Measurements from ENCODE around the gene RIPOR3. TPM values are rescaled to one million over a fixed set of nuclear protein-coding genes. Genes with fewer than 3 reads are reported as not detected.

The RIPOR3 gene
- under 1 TPM in 1 of 3 donors, not detected in 2; 0.45 TPM for total RNA-seq
- total RNA-seq (2013): 0.25 TPM

- 9% methylated on average over 42 of the region's 42 CpGs for WGBS (ENCODE audit: insufficient coverage)
- ATAC-seq (no peak), DNase-seq (no peak)
- Mint-ChIP-seq H3K27ac (no peak within 1 kb of the TSS), H3K4me1 (peaks cover 0 to 4% of the 10 kb centered on the region in 2 donors), H3K36me3 (no peaks in the 10 kb centered on the region), H3K27me3 (ENCODE audit: low read depth in 2 of 2) (peaks cover 37 to 54% of the 10 kb centered on the region in 2 donors), H3K9me3 (no peaks in the 10 kb centered on the region), H3K4me3 (no peak within 1 kb of the TSS)
- intact Hi-C loops (cut with micrococcal nuclease): no loop called here
- no peaks in the 10 kb centered on the region for H3K36me3 ChIP-seq (ENCODE audit: control insufficient read depth, insufficient read depth, low read length)
- no peaks in the 10 kb centered on the region for H3K9me3 ChIP-seq (ENCODE audit: control insufficient read depth, insufficient read depth, low read length)
- H3K4me1 ChIP-seq (ENCODE audit: control insufficient read depth, insufficient read depth, low read length): no peaks in the 10 kb centered on the region
- H3K4me3 ChIP-seq (ENCODE audit: low read length): no peak within 1 kb of the TSS
- peaks cover 14% of the 10 kb centered on the region for H3K27me3 ChIP-seq (ENCODE audit: control insufficient read depth, insufficient read depth, low read length)
- H3K27ac ChIP-seq (ENCODE audit: low read length): no peak within 1 kb of the TSS
- no peak for TF ChIP-seq CTCF (IDR thresholded peaks at IDR 0.05)
These were observed at the start of gene RIPOR3 for GRCh38 chr20:50690650-50691572. Gene RIPOR3 (minus strand): TSS chr20:50691542. CDS start chr20:50691128, 414 bp downstream.

GRCh38 chr20:50737352-50737751 lies 46.0 kb upstream of the RIPOR3 start:
- DNase-seq (no peak), ATAC-seq (no peak)
- H3K27ac ChIP-seq (ENCODE audit: low read length): no peak overlapping the region
- peaks cover 4% of the 10 kb centered on the region for H3K36me3 ChIP-seq (ENCODE audit: control insufficient read depth, insufficient read depth, low read length)
- no peak overlapping the region for H3K27ac Mint-ChIP-seq
- no peaks in the 10 kb centered on the region for H3K9me3 Mint-ChIP-seq
- no peaks in the 10 kb centered on the region for H3K27me3 Mint-ChIP-seq (ENCODE audit: low read depth in 2 of 2)
- H3K27me3 ChIP-seq (ENCODE audit: control insufficient read depth, insufficient read depth, low read length): no peaks in the 10 kb centered on the region
- H3K9me3 ChIP-seq (ENCODE audit: control insufficient read depth, insufficient read depth, low read length): no peaks in the 10 kb centered on the region
- intact Hi-C loops (cut with micrococcal nuclease): no loop called here
- TF ChIP-seq CTCF (IDR thresholded peaks at IDR 0.05): no peak
- H3K4me1 Mint-ChIP-seq: peaks cover 5 to 9% of the 10 kb centered on the region in 2 donors
- H3K4me3 Mint-ChIP-seq: no peak overlapping the region
- 92% methylated on average over 4 of the region's 4 CpGs for WGBS (ENCODE audit: insufficient coverage)
- peaks cover 2% of the 10 kb centered on the region for H3K4me1 ChIP-seq (ENCODE audit: control insufficient read depth, insufficient read depth, low read length)
- no peak overlapping the region for H3K4me3 ChIP-seq (ENCODE audit: low read length)
- H3K36me3 Mint-ChIP-seq: no peaks in the 10 kb centered on the region

- Histone ChIP-seq H3K9me3 (ENCODE audit: control insufficient read depth, insufficient read depth, low read length) (no peaks in the 10 kb centered on the region), H3K36me3 (ENCODE audit: control insufficient read depth, insufficient read depth, low read length) (peaks cover 4% of the 10 kb centered on the region), H3K4me1 (ENCODE audit: control insufficient read depth, insufficient read depth, low read length) (peaks cover 8% of the 10 kb centered on the region), H3K27ac (ENCODE audit: low read length) (no peak overlapping the region), H3K27me3 (ENCODE audit: control insufficient read depth, insufficient read depth, low read length) (no peaks in the 10 kb centered on the region), H3K4me3 (ENCODE audit: low read length) (no peak overlapping the region)
- Mint-ChIP-seq H3K36me3 (no peaks in the 10 kb centered on the region), H3K27ac (no peak overlapping the region), H3K4me3 (no peak overlapping the region), H3K27me3 (ENCODE audit: low read depth in 2 of 2) (no peaks in the 10 kb centered on the region), H3K4me1 (peaks cover 7 to 8% of the 10 kb centered on the region in 2 donors), H3K9me3 (no peaks in the 10 kb centered on the region)
- DNase-seq (no peak), ATAC-seq (no peak)
- intact Hi-C loops (cut with micrococcal nuclease): no loop called here
- no peak for TF ChIP-seq CTCF (IDR thresholded peaks at IDR 0.05)
These were observed 44.5 kb upstream of the RIPOR3 start for GRCh38 chr20:50735813-50736212.

All from natural killer cell (primary cell).